MM.1S (cell line): ENCODE data around the gene PNMA8C.

ENCODE experiments used
- DNase-seq: peaks from one replicate; pipeline ENCODE4 v3.0.0-alpha.2; 2015
- H2AFZ ChIP-seq: fragments of 300-600 bp; sonication (generic); 2 replicates; pipeline ENCODE4 v1.6.0; 2016; ENCODE audit warnings: antibody characterized with exemption, low read length
- H3F3A ChIP-seq: fragments of 300-600 bp; sonication (generic); 2 replicates; pipeline ENCODE4 v1.6.1; 2016; ENCODE audit warnings: mild to moderate bottlenecking, antibody characterized with exemption, low read length, moderate library complexity, mixed read lengths; ENCODE audit not compliant: insufficient read depth
- H3K27ac ChIP-seq: fragments of 300-600 bp; sonication (generic); 2 replicates; pipeline ENCODE4 v1.5.1; 2016; ENCODE audit warnings: mild to moderate bottlenecking, low read length
- H3K27me3 ChIP-seq: fragments of 300-600 bp; sonication (generic); replicated peaks from 2 replicates; pipeline ENCODE4 v1.6.0; 2016; ENCODE audit warnings: low read length; ENCODE audit not compliant: insufficient read depth
- H3K36me3 ChIP-seq: fragments of 300-600 bp; sonication (generic); replicated peaks from 2 replicates; pipeline ENCODE4 v1.6.1; 2016; ENCODE audit warnings: mild to moderate bottlenecking, low read length, mixed read lengths; ENCODE audit not compliant: insufficient read depth
- H3K4me1 ChIP-seq: fragments of 300-600 bp; sonication (generic); 2 replicates; pipeline ENCODE4 v1.6.1; 2016; ENCODE audit warnings: low read length, mixed read lengths
- H3K4me2 ChIP-seq: fragments of 300-600 bp; sonication (generic); 2 replicates; pipeline ENCODE4 v1.6.0; 2016; ENCODE audit warnings: low read depth, low read length
- H3K4me3 ChIP-seq: fragments of 300-600 bp; sonication (generic); 2 replicates; pipeline ENCODE4 v1.5.1; 2016; ENCODE audit warnings: low read length, mixed read lengths
- H3K79me2 ChIP-seq: fragments of 300-600 bp; sonication (generic); 2 replicates; pipeline ENCODE4 v1.6.1; 2016; ENCODE audit warnings: mixed run types, low read length, mixed read lengths
- H3K9ac ChIP-seq: fragments of 300-600 bp; sonication (generic); 2 replicates; pipeline ENCODE4 v1.6.1; 2016; ENCODE audit warnings: low read length, mixed read lengths
- H3K9me2 ChIP-seq: fragments of 300-600 bp; sonication (generic); replicated peaks from 2 replicates; pipeline ENCODE4 v1.6.1; 2016; ENCODE audit warnings: mild to moderate bottlenecking, low read length, mixed read lengths; ENCODE audit not compliant: insufficient read depth
- H3K9me3 ChIP-seq: fragments of 300-600 bp; sonication (generic); replicated peaks from 2 replicates; pipeline ENCODE4 v1.6.1; 2016; ENCODE audit warnings: mild to moderate bottlenecking, low read length, mixed read lengths; ENCODE audit not compliant: insufficient read depth
- H4K20me1 ChIP-seq: fragments of 300-600 bp; sonication (generic); 2 replicates; pipeline ENCODE4 v1.6.1; 2016; ENCODE audit warnings: mild to moderate bottlenecking, low read length, moderate library complexity, mixed read lengths; ENCODE audit not compliant: insufficient read depth
- EZH2 ChIP-seq: fragments of 300-600 bp; sonication (generic); optimal IDR thresholded peaks from 2 replicates; pipeline ENCODE3; 2017; ENCODE audit warnings: low read depth, mild to moderate bottlenecking, antibody characterized with exemption, low read length, mixed read lengths
- EZH2phosphoT487 ChIP-seq: fragments of 300-600 bp; sonication (generic); IDR thresholded peaks from 2 replicates; pipeline ENCODE4 v1.6.1; 2018; ENCODE audit warnings: antibody characterized with exemption, low read length
- TF ChIP-seq, protein P1 (sequence below): fragments of 300-600 bp; sonication (generic); IDR thresholded peaks from 2 replicates; pipeline ENCODE4 v1.5.1; 2016; ENCODE audit warnings: antibody characterized with exemption, low read length, mixed read lengths

PNMA8C gene

DNA sequence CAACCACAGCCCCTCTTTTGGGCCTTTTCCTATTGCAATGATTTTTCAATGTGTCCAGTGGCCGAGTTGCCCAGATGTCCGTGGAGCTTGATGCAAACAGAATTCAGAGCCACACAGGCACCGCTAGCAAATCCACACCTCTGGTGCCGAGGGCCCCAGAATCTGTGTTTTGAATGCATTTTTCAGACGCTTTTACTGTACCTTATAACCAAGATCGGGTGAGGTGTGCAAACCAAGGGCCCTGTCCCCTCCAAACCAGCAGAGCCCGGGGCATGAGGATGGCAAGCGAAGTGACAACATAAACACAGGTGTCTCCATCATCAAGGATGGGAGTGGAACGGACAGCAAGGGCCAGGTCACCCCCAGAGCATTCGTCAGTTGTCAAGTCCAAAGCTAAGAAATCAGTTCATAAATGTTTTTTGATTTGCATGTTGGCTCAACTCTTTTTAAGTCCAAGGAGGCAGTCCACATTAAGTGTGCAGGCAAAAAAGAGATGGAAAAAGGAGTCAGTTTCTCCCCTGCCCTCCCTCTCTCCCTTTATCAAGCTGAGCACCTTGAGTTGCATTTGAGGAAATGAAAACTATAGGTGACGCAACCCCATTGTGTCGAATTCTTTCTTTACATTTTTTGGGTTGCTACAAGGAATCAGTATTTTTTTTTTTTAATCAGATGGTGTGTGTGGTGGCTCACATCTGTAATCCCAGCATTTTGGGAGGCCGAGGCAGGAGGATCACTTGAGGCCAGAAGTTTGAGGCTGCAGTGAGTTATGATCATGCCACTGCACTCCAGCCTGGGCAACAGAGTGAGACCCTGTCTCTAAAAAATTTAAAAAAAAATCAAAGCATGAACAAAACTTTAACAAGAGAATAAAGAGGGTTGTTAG lies 18.3 kb downstream of the PNMA8C start:
- Histone ChIP-seq H3K9ac (no peak overlapping the region), H3K9me2 (no peaks in the 10 kb centered on the region), H2AFZ (no peak overlapping the region), H3K4me3 (no peak overlapping the region), H3K79me2 (no peaks in the 10 kb centered on the region), H3K36me3 (no peaks in the 10 kb centered on the region), H3F3A (no peaks in the 10 kb centered on the region), H4K20me1 (no peaks in the 10 kb centered on the region), H3K9me3 (no peaks in the 10 kb centered on the region), H3K27me3 (peaks cover 83% of the 10 kb centered on the region), H3K27ac (no peak overlapping the region), H3K4me1 (no peaks in the 10 kb centered on the region), H3K4me2 (no peak overlapping the region)
- TF ChIP-seq EZH2phosphoT487 (no peak), EZH2 (no peak)
- TF ChIP-seq, protein P1, sequence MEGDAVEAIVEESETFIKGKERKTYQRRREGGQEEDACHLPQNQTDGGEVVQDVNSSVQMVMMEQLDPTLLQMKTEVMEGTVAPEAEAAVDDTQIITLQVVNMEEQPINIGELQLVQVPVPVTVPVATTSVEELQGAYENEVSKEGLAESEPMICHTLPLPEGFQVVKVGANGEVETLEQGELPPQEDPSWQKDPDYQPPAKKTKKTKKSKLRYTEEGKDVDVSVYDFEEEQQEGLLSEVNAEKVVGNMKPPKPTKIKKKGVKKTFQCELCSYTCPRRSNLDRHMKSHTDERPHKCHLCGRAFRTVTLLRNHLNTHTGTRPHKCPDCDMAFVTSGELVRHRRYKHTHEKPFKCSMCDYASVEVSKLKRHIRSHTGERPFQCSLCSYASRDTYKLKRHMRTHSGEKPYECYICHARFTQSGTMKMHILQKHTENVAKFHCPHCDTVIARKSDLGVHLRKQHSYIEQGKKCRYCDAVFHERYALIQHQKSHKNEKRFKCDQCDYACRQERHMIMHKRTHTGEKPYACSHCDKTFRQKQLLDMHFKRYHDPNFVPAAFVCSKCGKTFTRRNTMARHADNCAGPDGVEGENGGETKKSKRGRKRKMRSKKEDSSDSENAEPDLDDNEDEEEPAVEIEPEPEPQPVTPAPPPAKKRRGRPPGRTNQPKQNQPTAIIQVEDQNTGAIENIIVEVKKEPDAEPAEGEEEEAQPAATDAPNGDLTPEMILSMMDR: no peak
- no peak for DNase-seq

DNA sequence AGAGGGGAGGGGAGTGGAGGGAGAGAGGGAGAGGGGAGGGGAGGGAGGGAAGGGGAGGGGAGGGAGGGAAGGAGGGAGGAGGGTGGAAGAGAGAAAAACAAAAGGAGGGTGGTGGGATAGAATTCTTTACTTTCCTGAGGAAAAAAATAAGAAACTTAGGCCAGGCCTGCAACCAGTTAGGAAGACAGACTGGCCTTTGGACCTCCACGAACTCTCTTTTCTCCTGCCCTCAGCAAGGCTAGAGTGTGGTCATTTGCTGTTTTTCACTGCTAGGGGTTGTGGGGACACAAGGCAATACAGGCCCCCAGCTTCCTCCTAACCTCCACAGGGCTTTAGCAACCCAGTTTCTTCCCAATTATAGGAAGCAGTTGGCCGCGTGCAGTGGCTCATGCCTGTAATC lies 19.5 kb downstream of the PNMA8C start:
- H3F3A ChIP-seq: no peaks in the 10 kb centered on the region
- no peak overlapping the region for H3K9ac ChIP-seq
- no peak overlapping the region for H2AFZ ChIP-seq
- H4K20me1 ChIP-seq: no peaks in the 10 kb centered on the region
- H3K4me3 ChIP-seq: no peak overlapping the region
- no peaks in the 10 kb centered on the region for H3K9me3 ChIP-seq
- TF ChIP-seq EZH2: no peak
- TF ChIP-seq, protein P1: no peak
- no peaks in the 10 kb centered on the region for H3K9me2 ChIP-seq
- no peak for DNase-seq
- H3K36me3 ChIP-seq: no peaks in the 10 kb centered on the region
- no peak overlapping the region for H3K4me2 ChIP-seq
- H3K79me2 ChIP-seq: no peaks in the 10 kb centered on the region
- no peak overlapping the region for H3K27ac ChIP-seq
- peaks cover 84% of the 10 kb centered on the region for H3K27me3 ChIP-seq
- H3K4me1 ChIP-seq: no peaks in the 10 kb centered on the region

DNA sequence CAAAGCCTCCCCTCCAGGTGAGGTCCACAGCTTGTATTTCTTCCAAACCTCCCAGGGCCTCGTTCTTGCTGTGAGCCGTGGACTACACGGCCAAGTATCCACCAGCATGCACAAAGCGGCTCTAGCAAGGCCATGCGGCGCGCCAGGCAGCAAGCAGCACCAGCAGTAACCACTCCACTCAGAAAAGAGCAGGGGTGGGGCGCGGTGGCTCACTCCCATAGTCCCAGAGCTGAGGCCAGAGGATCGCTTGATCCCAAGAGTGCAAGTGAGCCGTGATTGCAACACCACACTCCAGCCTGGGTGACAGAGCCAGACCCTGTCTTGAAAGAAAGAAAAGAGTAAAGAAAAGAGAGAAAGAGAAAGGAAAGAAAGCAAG lies 20.1 kb downstream of the PNMA8C start:
- H2AFZ ChIP-seq: no peak overlapping the region
- H3K4me1 ChIP-seq: no peaks in the 10 kb centered on the region
- H3K9me3 ChIP-seq: no peaks in the 10 kb centered on the region
- H3K9ac ChIP-seq: no peak overlapping the region
- peaks cover 87% of the 10 kb centered on the region for H3K27me3 ChIP-seq
- no peaks in the 10 kb centered on the region for H4K20me1 ChIP-seq
- H3K36me3 ChIP-seq: no peaks in the 10 kb centered on the region
- no peaks in the 10 kb centered on the region for H3K79me2 ChIP-seq
- DNase-seq: no peak
- TF ChIP-seq EZH2 (no peak), EZH2phosphoT487 (no peak)
- TF ChIP-seq, protein P1: no peak
- H3F3A ChIP-seq: no peaks in the 10 kb centered on the region
- H3K9me2 ChIP-seq: no peaks in the 10 kb centered on the region
- no peak overlapping the region for H3K4me3 ChIP-seq
- no peak overlapping the region for H3K27ac ChIP-seq
- H3K4me2 ChIP-seq: no peak overlapping the region
